ENCODE results near the gene FOXRED1. TPM values are rescaled to one million over a fixed set of nuclear protein-coding genes. Genes with fewer than 3 reads are reported as not detected.

The FOXRED1 gene
- total and polyA plus RNA-seq, 9 of the 15 experiments (the other 6 are each of a cell fraction or from before 2014, with no cell fraction given) = 14.1 to 94.4 (median 53.1) TPM

DNA sequence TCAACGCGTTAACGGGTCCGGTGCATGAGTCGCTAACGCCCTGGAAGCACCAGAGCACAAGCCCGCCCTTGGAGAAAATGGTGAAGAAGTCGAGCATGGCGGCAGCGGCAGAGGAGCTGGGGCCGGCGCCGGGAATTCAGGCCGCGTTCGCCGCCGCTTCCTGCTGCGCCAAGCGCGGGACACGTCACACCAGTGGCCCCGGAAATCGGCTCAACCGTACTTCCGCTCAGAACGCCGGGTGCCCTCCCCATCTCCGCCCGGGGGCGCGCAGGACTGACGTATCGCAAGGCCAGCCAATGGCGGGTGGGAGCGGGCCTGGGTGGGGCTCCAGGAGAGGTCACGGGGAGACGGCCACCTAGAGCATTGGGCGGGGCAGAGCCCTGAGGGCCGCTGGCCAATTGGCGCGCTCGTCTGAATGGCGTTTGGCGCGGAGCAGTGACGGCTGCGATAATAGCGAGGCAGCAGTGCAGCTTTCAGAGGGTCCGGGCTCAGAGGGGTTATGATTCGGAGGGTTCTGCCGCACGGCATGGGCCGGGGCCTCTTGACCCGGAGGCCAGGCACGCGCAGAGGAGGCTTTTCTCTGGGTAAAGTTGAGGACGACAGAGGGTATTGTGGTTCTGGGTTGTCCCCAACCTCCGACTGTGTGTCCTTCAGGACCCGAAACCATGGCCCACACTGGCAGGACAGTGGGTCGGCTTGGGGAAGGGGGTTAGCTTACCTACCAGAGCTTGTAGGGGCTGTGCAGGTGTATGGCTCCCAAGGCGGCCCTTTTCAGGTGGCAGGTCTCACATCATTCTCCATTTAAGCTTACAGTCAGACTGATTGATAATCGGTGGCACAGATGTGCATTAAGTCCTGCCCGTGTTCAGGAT, at the start of gene FOXRED1, which contains the start of gene SRPRA (continued):
- TF ChIP-seq, protein P1, sequence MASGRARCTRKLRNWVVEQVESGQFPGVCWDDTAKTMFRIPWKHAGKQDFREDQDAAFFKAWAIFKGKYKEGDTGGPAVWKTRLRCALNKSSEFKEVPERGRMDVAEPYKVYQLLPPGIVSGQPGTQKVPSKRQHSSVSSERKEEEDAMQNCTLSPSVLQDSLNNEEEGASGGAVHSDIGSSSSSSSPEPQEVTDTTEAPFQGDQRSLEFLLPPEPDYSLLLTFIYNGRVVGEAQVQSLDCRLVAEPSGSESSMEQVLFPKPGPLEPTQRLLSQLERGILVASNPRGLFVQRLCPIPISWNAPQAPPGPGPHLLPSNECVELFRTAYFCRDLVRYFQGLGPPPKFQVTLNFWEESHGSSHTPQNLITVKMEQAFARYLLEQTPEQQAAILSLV (tag; IDR thresholded peaks at IDR 0.05) = no peak
- TF ChIP-seq ARID1B (IDR thresholded peaks at IDR 0.05) = no peak
- no peak for TF ChIP-seq GTF3C2 (IDR thresholded peaks at IDR 0.05; ENCODE audit: borderline replicate concordance, extremely low read depth, insufficient read length)
- TF ChIP-seq ZNF561 (CRISPR knock-in tag; conservative IDR thresholded peaks at IDR 0.05) = no peak
- TF ChIP-seq ZNF584 (CRISPR knock-in tag; IDR thresholded peaks at IDR 0.05; ENCODE audit: low read depth) = no peak
- TF ChIP-seq TEAD1 (CRISPR knock-in tag; IDR thresholded peaks at IDR 0.05) = peak in 1 of 2 experiments; percentile 38; a peak in 1 of 4 replicates
- TF ChIP-seq MAZ (CRISPR knock-in tag; conservative IDR thresholded peaks at IDR 0.05 in 1 of 2, IDR thresholded peaks at IDR 0.05 in 1 of 2) = peak; percentile 99 to 100
- TF ChIP-seq ZKSCAN8 (CRISPR knock-in tag; IDR thresholded peaks at IDR 0.05) = no peak
- no peak for TF ChIP-seq POLR3A (IDR thresholded peaks at IDR 0.05; ENCODE audit: borderline replicate concordance, extremely low read depth, insufficient read depth, insufficient read length)
- peak; percentile 63; the same call in 1 of the 2 replicates for TF ChIP-seq RFX5 (IDR thresholded peaks at IDR 0.05; ENCODE audit: low read depth, low read length)
- TF ChIP-seq, protein P2, sequence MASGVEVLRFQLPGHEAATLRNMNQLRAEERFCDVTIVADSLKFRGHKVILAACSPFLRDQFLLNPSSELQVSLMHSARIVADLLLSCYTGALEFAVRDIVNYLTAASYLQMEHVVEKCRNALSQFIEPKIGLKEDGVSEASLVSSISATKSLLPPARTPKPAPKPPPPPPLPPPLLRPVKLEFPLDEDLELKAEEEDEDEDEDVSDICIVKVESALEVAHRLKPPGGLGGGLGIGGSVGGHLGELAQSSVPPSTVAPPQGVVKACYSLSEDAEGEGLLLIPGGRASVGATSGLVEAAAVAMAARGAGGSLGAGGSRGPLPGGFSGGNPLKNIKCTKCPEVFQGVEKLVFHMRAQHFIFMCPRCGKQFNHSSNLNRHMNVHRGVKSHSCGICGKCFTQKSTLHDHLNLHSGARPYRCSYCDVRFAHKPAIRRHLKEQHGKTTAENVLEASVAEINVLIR (CRISPR knock-in tag; IDR thresholded peaks at IDR 0.05) = peak; percentile 98
- peak; percentile 97 for TF ChIP-seq SP1 (CRISPR knock-in tag; IDR thresholded peaks at IDR 0.05)
- peak; percentile 15 to 88 (median 81) for TF ChIP-seq YY1 (IDR thresholded peaks at IDR 0.05; ENCODE audit: borderline replicate concordance in 1 of 3, control insufficient read depth in 1 of 3, extremely low read depth in 1 of 3, insufficient read depth in 3 of 3, insufficient read length in 1 of 3, insufficient replicate concordance in 2 of 3, low read depth in 1 of 3, low read length in 2 of 3)
- TF ChIP-seq NEUROD1 (IDR thresholded peaks at IDR 0.05; ENCODE audit: borderline replicate concordance, low read depth, low read length, partially characterized antibody) = peak; percentile 74
- peak; percentile 96 for TF ChIP-seq POLR2G (IDR thresholded peaks at IDR 0.05; ENCODE audit: low read depth, low read length)
- peak; percentile 76 for TF ChIP-seq FOS (IDR thresholded peaks at IDR 0.05; ENCODE audit: extremely low read depth, insufficient read length)
- TF ChIP-seq SPI1 (IDR thresholded peaks at IDR 0.05; ENCODE audit: borderline replicate concordance, low read depth, low read length) = peak; percentile 62
- peak; percentile 93 for TF ChIP-seq GABPB1 (CRISPR knock-in tag; IDR thresholded peaks at IDR 0.05)
- TF ChIP-seq MBD2 (IDR thresholded peaks at IDR 0.05; ENCODE audit: borderline replicate concordance, low read depth) = peak; percentile 93
- peak; percentile 66 for TF ChIP-seq KDM5B (IDR thresholded peaks at IDR 0.05; ENCODE audit: insufficient replicate concordance, low read depth, low read length)
- peak; percentile 3 for TF ChIP-seq CHD1 (IDR thresholded peaks at IDR 0.05; ENCODE audit: low read length)

All from K562 (cell line).